SK-N-SH treated with all-trans-retinoic acid at 6 μM for 48 hours (cell line): ENCODE data around the gene NSFL1C.

Experiments used
- ATAC-seq: fragments of 200-7000 bp; cut with Tn5 transposase; 3 replicates; pipeline ENCODE4 v1.9.1; 2020; ENCODE audit warnings: mild to moderate bottlenecking, moderate library complexity
- ARNTL ChIP-seq: fragments of 450-650 bp; formaldehyde crosslinking; IDR thresholded peaks from 2 replicates; pipeline ENCODE4 v1.5.0; 2020; ENCODE audit warnings: low read depth, mild to moderate bottlenecking, moderate library complexity, borderline replicate concordance
- BACH2 ChIP-seq: fragments of 250-450 bp; sonication (Bioruptor Pico); IDR thresholded peaks from 2 replicates; pipeline ENCODE4 v1.9.0; 2021; ENCODE audit warnings: mild to moderate bottlenecking, borderline replicate concordance
- CSDC2 ChIP-seq: fragments of 250-450 bp; sonication (Bioruptor Pico); IDR thresholded peaks from 2 replicates; pipeline ENCODE4 v1.5.0; 2020; ENCODE audit warnings: mild to moderate bottlenecking, moderate library complexity
- CSRNP3 ChIP-seq: fragments of 250-450 bp; sonication (Bioruptor Pico); IDR thresholded peaks from 2 replicates; pipeline ENCODE4 v1.5.1; 2021; ENCODE audit warnings: mild to moderate bottlenecking, moderate library complexity
- ESRRG ChIP-seq: fragments of 250-450 bp; sonication (Bioruptor Pico); IDR thresholded peaks from 2 replicates; pipeline ENCODE4 v1.6.1; 2021; ENCODE audit warnings: mild to moderate bottlenecking
- GLIS3 ChIP-seq: fragments of 250-450 bp; sonication (Bioruptor Pico); IDR thresholded peaks from 2 replicates; pipeline ENCODE4 v1.5.0; 2020; ENCODE audit warnings: mild to moderate bottlenecking, moderate library complexity
- ISL1 ChIP-seq: fragments of 250-450 bp; sonication (Bioruptor Pico); IDR thresholded peaks from 2 replicates; pipeline ENCODE4 v2.1.2; 2022; ENCODE audit warnings: mild to moderate bottlenecking, moderate library complexity
- OSR1 ChIP-seq: fragments of 250-450 bp; sonication (Bioruptor Pico); IDR thresholded peaks from 2 replicates; pipeline ENCODE4 v1.8.0; 2022; ENCODE audit warnings: moderate library complexity, mild to moderate bottlenecking, inconsistent platforms
- POU6F1 ChIP-seq: fragments of 250-450 bp; sonication (Bioruptor Pico); IDR thresholded peaks from 2 replicates; pipeline ENCODE4 v1.8.0; 2021; ENCODE audit warnings: low read depth, mild to moderate bottlenecking, moderate library complexity, borderline replicate concordance
- PPARA ChIP-seq: fragments of 250-450 bp; sonication (Bioruptor Pico); IDR thresholded peaks from 2 replicates; pipeline ENCODE4 v1.5.0; 2020; ENCODE audit warnings: mild to moderate bottlenecking, borderline replicate concordance
- RARB ChIP-seq: fragments of 250-450 bp; sonication (Bioruptor Pico); IDR thresholded peaks from 2 replicates; pipeline ENCODE4 v1.8.0; 2021; ENCODE audit warnings: mild to moderate bottlenecking, moderate library complexity
- SNAI2 ChIP-seq: fragments of 250-450 bp; sonication (Bioruptor Pico); IDR thresholded peaks from 2 replicates; pipeline ENCODE4 v1.5.0; 2020; ENCODE audit warnings: mild to moderate bottlenecking, moderate library complexity
- TCF4 ChIP-seq: fragments of 250-450 bp; sonication (Bioruptor Pico); IDR thresholded peaks from 2 replicates; pipeline ENCODE4 v1.8.0; 2021; ENCODE audit warnings: mild to moderate bottlenecking, moderate library complexity, borderline replicate concordance
- TOX ChIP-seq: fragments of 250-450 bp; sonication (Bioruptor Pico); IDR thresholded peaks from 2 replicates; pipeline ENCODE4 v1.8.0; 2021; ENCODE audit warnings: mild to moderate bottlenecking, moderate library complexity, borderline replicate concordance
- TSHZ2 ChIP-seq: fragments of 250-450 bp; sonication (Bioruptor Pico); IDR thresholded peaks from 2 replicates; pipeline ENCODE4 v1.5.0; 2020; ENCODE audit warnings: mild to moderate bottlenecking, moderate library complexity
- ZC3H10 ChIP-seq: fragments of 250-450 bp; sonication (Bioruptor Pico); IDR thresholded peaks from 2 replicates; pipeline ENCODE4 v1.5.1; 2021; ENCODE audit warnings: mild to moderate bottlenecking, moderate library complexity
- ZFP3 ChIP-seq: fragments of 250-450 bp; sonication (Bioruptor Pico); IDR thresholded peaks from 2 replicates; pipeline ENCODE4 v1.5.0; 2020; ENCODE audit warnings: mild to moderate bottlenecking, moderate library complexity
- ZFP30 ChIP-seq: fragments of 450-650 bp; formaldehyde crosslinking; IDR thresholded peaks from 2 replicates; pipeline ENCODE4 v1.5.0; 2022; ENCODE audit warnings: mild to moderate bottlenecking, moderate library complexity
- ZNF565 ChIP-seq: fragments of 450-650 bp; formaldehyde crosslinking; conservative IDR thresholded peaks from 2 replicates; pipeline ENCODE4 v1.5.0; 2020; ENCODE audit warnings: low read depth, mild to moderate bottlenecking, moderate library complexity
- ZNF70 ChIP-seq: fragments of 450-650 bp; formaldehyde crosslinking; IDR thresholded peaks from 2 replicates; pipeline ENCODE4 v1.5.0; 2020; ENCODE audit warnings: mild to moderate bottlenecking, moderate library complexity
- ZNF8 ChIP-seq: fragments of 450-650 bp; formaldehyde crosslinking; IDR thresholded peaks from 2 replicates; pipeline ENCODE4 v1.5.0; 2020; ENCODE audit warnings: mild to moderate bottlenecking, moderate library complexity

The NSFL1C gene

GRCh38 chr20:1418350-1418749, 48.3 kb downstream of the NSFL1C start:
- no peak for ATAC-seq
- no peak for TF ChIP-seq ZFP30 (CRISPR knock-in tag)
- no peak for TF ChIP-seq CSDC2 (CRISPR knock-in tag)
- TF ChIP-seq PPARA (CRISPR knock-in tag): no peak
- TF ChIP-seq POU6F1 (CRISPR knock-in tag): no peak
- TF ChIP-seq TOX (CRISPR knock-in tag): no peak
- TF ChIP-seq CSRNP3 (CRISPR knock-in tag): no peak
- no peak for TF ChIP-seq GLIS3 (CRISPR knock-in tag)
- TF ChIP-seq ZC3H10 (CRISPR knock-in tag): no peak
- no peak for TF ChIP-seq TSHZ2 (CRISPR knock-in tag)
- no peak for TF ChIP-seq OSR1
- TF ChIP-seq ARNTL (CRISPR knock-in tag): no peak
- TF ChIP-seq TCF4 (CRISPR knock-in tag): no peak
- TF ChIP-seq ISL1 (CRISPR knock-in tag): no peak
- no peak for TF ChIP-seq ZFP3
- no peak for TF ChIP-seq ESRRG (CRISPR knock-in tag)
- TF ChIP-seq ZNF70 (CRISPR knock-in tag): no peak
- TF ChIP-seq ZNF8 (CRISPR knock-in tag): no peak
- TF ChIP-seq ZNF565 (CRISPR knock-in tag): no peak
- no peak for TF ChIP-seq SNAI2
- TF ChIP-seq RARB (CRISPR knock-in tag): no peak

GRCh38 chr20:1417790-1418189, 48.9 kb downstream of the NSFL1C start:
- no peak for ATAC-seq
- TF ChIP-seq BACH2 (no peak), GLIS3 (CRISPR knock-in tag) (no peak), ZNF565 (CRISPR knock-in tag) (no peak), ZFP3 (no peak), OSR1 (no peak), CSRNP3 (CRISPR knock-in tag) (no peak), TOX (CRISPR knock-in tag) (no peak), CSDC2 (CRISPR knock-in tag) (no peak), TCF4 (CRISPR knock-in tag) (no peak), POU6F1 (CRISPR knock-in tag) (no peak), RARB (CRISPR knock-in tag) (no peak), TSHZ2 (CRISPR knock-in tag) (no peak), ZFP30 (CRISPR knock-in tag) (no peak), ZC3H10 (CRISPR knock-in tag) (no peak), ZNF8 (CRISPR knock-in tag) (no peak), ISL1 (CRISPR knock-in tag) (no peak)
